Middle frontal gyrus (tissue), 1 donor: ENCODE measurements around the gene PSMA6.
"Not testable (repeated sequence)": the region's sequence is repeated elsewhere in the genome, so short reads cannot be mapped to it uniquely, and the experiment has no call there.

Source experiments
- DNase-seq: peaks from one replicate; pipeline ENCODE4 v3.0.0-alpha.2; 2015; ENCODE audit warnings: low spot score; ENCODE audit errors: extremely low spot score

PSMA6 gene

DNA sequence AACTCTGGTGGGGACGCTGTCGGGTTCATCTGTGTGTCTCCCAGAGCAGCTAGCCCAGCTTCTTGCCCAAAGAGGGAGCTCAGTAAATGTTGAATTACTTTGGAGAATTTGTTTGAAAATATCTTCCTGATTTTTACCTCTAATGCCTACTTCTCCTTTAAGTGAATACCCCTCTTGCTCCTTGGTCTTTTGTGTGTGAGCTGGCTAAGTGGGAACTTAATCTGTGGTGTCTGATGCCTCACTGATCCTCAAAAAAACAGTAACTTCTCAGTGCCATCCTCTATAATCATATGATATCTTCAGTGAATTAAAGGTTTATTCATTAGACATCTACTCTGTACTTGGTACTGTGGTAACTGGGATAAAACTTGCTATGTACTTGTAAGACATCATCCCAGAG is 7.7 kb upstream of the PSMA6 start:
- no peak for DNase-seq

DNA sequence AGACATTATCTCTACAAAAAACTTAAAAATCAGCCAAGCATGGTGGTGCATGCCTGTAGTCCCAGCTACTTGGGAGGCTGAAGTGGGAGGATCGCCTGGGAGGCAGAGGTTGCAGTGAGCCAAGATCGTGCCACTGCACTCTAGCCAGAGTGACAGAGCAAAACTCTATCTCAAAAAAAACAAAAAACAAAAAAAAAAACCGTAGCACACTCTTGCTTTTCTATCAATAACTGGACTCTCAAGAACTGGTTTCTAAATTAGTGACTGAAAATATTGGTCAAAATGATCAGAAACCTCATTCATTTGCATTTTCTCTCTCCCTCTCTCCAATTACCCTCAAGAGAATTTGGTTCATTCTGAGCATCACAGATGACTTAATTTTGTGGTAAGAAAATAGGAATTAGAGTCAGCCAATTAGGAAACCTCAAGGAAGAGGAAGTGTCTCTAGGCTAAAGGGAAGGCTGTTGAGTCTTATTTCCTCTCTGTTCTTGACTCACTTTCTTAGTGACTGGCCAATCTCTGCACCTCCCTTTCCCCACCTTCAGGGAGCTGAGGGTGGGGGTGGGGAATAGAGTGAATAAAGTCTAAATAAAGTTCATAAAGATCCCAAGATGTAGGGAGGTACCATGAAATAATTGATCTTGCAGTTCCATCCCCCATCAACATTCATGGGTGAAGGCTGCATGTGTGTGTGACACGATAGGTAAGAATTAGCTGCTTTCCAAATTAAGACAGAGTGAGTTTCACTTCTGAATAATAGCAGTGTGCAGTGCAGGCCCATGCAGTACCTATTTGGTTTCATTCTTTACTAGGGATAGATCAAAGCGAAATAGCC is 6.8 kb upstream of the PSMA6 start:
- DNase-seq: no peak

DNA sequence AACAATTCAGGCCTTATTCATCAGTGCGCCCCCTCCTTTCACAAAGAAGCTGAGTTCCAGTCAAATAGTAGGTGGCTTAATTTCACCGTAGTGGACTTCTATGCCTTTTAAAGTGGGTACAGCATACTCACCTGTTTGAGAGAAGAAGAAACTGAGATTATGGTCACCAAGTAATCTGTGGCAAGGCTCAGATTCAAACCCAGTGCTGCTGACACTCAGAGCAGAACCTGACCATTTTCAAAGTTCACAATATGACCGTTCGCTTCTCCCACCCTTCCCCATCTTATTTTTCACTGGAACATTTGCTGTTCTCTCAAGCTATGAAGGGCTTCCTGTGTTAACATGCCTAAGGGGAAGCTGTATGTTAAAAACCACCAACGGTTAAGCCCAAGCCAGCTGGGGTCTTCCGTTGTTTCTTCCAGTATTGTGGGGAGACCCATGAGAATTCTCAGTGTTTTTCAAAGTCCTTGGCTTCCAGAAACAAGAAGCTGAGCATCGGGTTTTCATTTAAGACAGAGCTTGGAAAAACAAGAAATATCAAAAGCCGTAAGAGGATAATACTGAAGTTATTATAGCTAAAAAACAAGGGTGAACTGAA is 6.1 kb upstream of the PSMA6 start:
- no peak for DNase-seq

DNA sequence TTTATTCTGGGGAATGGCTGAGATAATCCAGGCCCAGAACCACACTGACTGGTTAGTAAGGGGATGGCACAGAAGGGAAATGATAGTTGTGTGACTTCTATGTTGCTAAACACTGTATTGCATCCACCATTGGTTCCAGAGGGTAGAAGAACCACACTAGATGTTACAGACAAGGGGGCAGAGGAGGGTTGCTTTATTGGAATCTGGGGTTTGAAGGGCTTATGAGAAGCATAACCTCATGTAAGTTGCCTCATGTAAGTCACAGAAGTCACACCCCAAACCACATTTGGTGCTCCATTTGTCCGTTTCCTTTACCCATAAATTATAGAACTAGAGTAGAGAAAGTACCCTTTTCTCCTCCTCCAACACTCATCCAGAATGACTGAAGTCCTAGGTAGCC is 5.5 kb upstream of the PSMA6 start:
- DNase-seq: no peak

DNA sequence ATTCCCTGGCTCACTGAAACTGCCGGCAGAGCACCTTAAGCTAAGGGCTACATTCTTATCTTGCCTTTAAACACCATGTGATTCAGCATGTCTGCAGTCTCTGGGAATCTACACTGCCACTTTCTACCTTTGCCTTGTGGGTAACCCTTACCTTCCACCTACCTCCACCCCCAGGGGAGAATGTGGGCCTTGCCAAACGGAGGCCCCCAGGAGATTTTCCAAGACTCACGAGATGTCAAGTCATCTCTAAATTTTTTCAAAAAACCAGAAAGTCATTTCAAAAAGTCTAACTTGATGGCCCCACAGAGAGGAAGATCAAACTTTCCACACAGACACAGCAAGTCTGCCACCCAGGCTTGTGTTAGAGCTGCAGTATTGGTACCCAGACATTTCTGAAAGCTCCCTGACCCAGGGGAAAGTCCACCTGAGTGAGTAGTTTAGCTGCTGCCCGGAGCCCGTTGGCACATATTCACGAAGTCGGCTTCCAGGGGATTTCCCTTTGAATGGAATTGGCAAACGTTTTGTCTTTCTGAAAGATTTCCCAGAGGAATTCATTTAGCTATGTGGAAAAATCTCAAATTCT is 4.7 kb upstream of the PSMA6 start:
- DNase-seq: no peak

DNA sequence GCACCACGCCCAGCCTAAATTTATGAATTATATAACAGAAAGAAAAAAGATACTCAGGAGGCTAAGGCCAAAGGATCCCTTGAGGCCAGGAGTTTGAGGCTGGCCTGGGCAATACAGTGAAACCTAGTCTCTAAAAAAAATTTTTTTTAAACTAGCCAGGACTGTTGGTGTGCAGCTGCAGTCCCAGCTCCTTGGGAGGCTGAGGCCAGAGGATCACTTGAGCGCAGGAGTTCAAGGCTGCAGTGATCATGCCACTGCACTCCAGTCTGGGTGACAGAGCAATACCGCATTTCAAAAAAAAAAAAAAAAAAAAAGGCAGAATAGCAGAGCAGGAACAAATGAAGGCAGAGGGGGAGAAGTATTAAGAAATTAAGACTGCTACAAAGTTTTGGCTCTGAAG is 2.6 kb upstream of the PSMA6 start:
- DNase-seq: no peak

DNA sequence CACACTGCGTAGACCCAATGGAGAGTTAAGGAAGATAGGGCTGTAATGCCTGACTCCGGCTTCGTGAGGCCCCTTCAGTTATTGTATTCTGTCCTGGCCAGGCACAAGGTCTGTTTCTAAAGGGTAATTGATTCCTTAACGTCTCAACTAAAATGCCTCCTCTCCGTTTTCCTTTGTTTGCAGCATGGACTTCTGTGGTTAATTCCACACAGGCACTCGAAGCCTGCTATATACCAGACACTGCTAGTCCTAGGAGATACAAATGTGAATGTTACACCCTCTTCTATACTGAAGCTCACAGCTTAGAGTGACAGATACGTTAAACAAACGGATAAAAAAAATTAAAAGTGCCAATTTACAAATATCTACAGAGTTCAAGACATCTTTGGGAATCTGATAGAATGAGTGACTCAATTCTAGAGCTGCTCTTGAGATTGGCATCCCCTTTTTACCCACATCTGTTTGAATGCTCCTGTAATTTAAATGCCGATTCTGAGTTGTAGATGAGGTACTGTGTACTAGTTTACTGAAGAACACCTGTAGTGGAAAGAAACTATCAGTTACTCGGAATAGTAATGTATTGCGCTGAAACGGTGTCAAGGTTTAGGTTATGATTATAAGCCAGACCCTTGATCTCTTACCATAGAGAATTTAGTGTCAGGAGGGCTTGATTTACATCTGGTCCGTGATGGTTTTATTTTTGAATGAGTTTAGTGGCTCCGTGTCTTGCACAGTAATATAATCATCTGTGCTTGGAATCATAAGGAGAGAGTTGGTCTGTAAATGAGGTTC is 784 bp downstream of the PSMA6 start:
- DNase-seq: no peak

DNA sequence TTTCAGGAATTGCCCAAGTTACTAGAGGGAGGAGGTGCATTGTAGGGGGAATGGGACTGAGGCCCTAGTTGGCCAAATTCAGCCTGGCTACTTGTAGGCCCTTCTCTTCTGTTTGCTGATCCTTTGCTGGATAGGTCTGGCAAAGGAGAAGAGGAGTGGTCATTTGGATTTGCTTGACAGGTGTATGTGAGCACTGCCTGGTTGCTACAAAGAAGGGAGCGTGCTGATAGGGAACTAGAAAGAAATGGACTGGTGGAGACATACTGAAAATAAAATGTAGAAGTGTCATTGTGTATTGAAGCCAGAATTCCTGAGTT is 3.6 kb downstream of the PSMA6 start:
- no peak for DNase-seq

DNA sequence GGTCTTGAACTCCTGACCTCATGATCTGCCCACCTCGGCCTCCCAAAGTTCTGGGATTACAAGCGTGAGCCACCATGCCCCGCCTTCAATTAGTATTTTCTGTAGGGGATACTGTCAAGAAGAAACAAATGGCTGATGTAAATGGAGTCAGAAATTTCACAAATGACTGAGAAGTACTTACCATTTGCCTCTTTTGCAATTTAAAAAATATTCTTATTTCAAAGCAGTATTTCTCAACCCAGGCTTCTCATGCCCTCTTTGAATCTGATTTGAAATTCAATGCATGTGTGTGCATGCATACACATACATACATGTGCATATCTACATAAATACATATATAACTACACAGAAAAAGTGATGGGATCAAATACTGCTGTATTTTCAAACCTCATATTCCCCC is 4.4 kb downstream of the PSMA6 start:
- no peak for DNase-seq

DNA sequence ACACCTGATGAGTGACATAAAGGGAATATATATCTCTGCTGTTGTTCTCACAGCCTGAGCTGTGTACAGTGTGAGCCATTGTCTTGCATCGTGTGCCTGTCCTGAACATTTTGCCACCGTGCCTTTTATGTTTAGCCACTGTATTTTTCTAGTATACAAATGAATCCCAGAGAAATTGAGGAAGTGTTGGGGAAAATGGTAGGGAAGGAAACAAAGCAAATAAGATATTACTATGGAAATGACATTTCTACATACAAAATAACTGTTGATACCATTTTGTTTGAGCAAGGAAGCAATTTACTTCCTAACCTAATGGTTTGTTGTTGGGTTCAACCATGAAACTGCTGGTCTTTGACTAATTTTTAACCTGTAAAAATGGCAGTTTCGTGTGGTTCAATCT is 5.5 kb downstream of the PSMA6 start:
- no peak for DNase-seq

DNA sequence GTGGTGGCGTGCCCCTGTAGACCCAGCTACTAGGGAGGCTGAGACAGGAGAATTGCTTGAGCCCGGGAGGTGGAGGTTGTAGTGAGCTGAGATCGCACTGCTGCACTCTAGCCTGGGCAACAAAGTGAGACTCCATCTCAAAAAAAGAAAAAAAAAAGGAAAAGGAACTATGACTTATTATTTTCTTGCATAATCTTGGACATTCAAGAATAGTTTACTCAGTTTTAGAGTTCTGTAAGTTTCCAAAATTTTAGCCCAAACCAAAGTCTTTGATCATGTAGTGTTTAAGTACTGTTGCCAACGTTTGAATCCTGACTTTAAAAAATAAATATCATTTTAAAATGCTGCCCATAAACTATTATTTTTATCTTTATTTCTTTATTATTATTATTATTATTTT is 6.2 kb downstream of the PSMA6 start:
- no peak for DNase-seq

DNA sequence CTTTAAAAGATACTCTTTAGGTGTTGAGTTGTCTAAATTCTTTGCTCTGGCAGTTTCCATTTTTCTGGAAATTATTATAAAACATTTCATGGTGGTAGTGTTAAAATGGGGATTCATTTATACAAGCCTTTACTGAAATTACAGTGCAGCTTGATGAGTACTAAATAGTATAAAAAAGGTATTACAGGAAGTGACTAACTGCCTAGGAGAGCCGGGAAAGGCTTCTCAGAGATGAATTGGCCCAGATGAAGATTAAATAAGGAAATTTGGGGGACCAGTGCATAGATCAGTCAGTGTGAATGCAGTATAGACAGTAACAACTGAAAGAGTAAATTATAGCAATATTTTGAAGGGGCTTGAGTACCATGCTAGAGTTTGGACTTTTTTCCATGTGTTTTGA is 7.5 kb downstream of the PSMA6 start:
- DNase-seq: no peak

DNA sequence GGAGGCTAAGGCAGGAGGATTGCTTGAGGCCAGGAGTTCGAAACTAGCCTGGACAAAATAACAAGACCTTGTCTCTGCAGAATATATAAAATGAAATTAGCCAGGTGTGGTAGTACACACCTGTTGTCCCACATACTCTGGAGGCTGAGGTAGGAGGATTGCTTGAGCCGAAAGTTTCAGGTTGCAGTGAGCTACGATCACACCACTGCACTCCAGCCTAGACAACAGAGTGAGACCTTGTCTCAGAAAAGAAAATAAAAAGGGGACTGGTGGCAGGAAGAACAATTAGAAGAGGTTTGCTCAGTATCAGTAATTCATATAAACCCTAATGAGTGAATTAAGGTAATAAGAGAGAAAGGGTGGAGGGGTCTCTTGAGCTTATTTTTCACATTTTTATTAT is 8.0 kb downstream of the PSMA6 start:
- no peak for DNase-seq

DNA sequence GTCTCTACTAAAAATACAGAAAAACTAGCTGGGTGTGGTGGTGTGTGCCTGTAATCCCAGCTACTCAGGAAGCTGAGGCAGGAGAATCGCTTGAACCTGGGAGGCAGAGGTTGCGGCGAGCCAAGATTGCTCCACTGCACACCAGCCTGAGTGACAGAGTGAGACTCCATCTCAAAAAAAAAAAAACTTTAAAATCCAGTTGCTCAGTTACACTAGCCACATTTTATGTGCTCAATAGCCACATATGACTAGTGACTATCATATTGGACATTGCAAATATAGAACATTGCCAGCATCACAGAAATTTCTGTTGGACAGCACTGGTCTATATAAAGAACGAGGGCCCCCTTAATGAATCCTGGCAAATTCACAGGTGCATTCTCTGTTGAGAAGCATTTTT is 9.2 kb downstream of the PSMA6 start:
- DNase-seq: not testable (repeated sequence)

DNA sequence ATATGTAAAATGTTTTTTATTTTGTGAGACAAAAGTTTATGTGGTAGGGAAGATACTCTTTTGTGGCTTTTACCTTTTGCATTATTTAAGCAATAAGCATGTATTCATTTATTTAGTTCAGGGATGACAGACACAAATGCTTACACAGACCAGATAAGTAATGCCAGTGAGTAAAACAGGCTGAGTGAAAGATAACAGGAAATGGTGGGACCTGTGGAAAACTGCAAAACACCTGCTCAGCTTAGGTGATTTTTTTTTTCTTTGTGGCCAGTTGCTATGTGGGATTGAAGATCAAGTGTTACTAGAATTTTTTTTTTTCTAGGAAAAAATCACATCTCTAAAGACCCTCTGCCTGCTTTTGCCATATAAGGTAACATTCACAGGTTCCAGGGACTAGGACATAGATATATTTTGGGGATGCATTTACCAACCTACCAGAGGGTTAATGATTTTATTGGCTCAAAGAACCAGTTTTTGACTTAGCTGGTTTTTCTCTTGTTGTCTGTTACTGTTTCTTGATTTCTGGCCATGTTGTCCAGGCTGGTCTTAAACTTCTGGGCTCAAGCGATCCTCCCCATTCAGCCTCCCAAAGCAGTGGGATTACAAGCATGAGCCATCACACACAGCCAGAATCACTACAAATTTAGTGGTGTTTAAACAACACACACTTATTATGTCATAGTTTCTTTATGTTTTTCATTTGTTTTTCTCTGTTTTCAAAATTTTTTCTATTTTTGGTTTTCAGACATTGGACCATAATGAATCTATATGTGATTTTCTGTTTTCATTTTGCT is 9.8 kb downstream of the PSMA6 start:
- no peak for DNase-seq

DNA sequence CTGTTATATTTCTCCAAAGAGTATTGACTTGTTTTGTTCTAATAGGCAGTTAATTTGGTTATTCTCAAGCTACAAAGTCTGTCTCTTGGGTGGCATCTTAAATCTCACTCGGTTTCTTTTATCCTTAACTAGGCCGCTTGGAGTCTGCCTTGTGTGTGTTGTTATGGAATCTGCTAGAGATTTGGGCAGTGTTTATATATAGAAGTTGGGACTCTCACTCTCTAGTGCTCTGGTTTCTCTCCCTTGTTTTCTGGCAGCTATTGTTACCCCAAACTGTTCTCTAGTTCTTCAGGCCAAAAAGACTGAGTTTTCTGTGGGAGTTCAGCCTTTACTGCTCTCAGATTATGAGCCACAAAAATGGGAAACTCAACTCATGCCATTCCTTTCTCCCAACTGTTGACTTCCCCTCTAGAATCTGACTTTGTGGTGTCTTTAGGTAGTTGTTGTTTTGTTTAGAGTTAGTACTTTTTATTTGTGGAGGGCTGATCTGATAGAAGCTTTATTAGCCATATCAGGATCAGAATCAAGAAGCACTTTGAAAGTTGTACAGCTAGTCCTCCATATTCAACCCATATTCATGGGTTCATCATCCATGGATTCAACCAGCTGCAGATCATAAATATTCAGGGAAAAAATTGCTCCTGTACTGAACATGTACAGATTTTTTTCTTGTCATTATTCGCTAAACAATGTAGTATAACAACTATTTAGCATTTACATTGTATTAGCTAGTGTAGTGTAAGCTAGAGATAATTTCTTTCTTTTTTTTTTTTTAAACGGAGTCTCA is 11.2 kb downstream of the PSMA6 start:
- DNase-seq: no peak

DNA sequence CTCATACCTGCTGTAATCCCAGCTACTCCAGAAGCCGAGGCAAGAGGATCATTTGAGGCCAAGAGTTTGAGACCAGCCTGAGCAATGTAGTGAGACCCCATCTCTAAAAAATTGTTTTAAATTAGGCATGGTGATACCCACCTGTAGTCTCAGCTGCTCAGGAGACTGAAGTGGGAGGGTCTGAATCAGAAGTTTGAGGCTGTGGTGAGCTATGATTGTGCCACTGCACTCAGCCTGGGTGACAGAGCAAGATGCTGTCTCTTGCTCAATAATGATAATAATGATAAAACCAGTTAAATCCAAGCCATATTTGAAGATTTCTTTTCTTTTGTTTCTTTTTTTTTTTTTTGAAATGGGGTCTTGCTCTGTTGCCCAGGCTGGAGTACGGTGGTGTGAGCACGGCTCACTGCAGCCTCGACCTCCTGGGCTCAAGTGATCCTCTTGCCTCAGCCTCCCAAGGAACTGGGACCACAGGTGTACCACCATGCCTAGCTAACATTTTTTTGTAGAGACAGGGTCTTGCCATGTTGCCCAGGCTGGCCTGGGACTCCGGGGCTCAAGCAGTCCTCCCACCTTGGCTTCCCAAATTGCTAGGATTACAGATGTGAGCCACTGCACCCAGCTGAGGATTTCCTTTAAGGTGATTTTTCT is 12.8 kb downstream of the PSMA6 start:
- DNase-seq: no peak

DNA sequence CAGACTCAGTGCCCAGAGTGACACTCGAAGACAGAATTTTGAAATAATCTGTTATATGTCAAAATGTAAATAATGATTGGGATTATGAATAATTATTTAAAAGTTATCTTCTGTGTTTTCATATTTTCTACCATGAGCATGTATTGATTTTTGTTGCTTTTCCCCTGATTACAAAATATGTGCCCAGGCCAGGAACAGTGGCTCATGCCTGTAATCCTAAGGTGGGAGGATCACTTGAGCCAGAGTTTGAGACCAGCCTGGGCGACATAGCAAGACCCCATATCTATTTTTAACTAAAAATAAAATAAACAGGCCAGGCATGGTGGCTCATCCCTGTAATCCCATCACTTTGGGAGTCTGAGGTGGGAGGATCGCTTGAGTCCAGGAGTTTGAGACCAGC is 13.5 kb downstream of the PSMA6 start:
- no peak for DNase-seq

DNA sequence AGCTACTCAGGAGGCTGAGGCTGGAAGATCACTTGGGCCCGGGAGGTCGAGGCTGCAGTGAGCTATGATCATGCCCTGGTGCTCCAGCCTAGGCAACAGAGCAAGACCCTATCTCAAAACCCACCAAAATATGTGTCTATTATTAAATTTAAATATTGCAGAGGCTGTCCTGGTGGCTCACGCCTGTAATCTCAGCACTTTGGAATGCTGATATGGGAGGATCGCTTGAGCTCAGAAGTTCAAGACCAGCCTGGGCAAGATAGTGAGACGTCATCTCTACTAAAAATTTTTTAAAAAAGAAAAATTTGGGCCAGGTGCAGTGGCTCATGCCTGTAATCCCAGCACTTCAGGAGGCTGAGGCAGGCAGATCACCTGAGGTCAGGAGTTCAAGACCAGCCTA is 13.9 kb downstream of the PSMA6 start:
- DNase-seq: no peak

DNA sequence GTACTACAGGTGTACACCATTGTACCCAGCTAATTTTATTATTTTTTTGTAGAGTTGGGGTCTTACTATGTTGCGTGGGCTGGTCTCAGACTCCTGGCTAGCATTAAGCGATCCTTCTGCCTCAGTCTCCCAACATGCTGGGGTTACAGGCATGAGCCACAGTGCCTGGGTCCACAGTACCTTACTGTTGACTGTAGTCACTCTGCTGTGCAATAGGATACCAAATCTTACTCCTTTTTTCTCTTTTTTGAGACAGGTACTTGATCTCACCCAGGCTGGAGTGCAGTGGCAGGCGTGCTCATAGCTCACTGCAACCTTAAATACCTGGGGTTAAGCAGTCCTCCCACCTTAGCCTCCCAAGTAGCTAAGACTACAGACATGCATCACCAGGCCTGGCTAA is 25.6 kb downstream of the PSMA6 start:
- no peak for DNase-seq
